Endothelial cell of umbilical vein (primary cell): ENCODE data around the gene NIN.

Source experiments
- EZH2 ChIP-seq: IDR thresholded peaks from 2 replicates; pipeline ENCODE4 v1.6.1; 2012; ENCODE audit warnings: borderline replicate concordance, low read depth, mild to moderate bottlenecking, moderate library complexity, low read length, inconsistent platforms; ENCODE audit not compliant: severe bottlenecking
- JUN ChIP-seq: IDR thresholded peaks from 2 replicates; pipeline ENCODE4 v1.6.1; 2011; ENCODE audit warnings: borderline replicate concordance, low read depth; ENCODE audit not compliant: insufficient read length, insufficient read depth
- POLR2A ChIP-seq: IDR thresholded peaks from 2 replicates; pipeline ENCODE4 v1.6.1; 2012; ENCODE audit warnings: low read depth, mild to moderate bottlenecking, control low read depth, low read length
- POLR2AphosphoS5 ChIP-seq: IDR thresholded peaks from 2 replicates; pipeline ENCODE4 v1.6.1; 2012; ENCODE audit warnings: low read depth, mild to moderate bottlenecking, control low read depth, low read length, moderate library complexity; ENCODE audit not compliant: insufficient read depth
- TF ChIP-seq, protein P1 (sequence below), 2 donors: IDR thresholded peaks; 1 replicate in 1 of 2; 2 replicates in 1 of 2; pipeline ENCODE4 v1.5.1; 2011; ENCODE audit warnings: low read length in 2 of 2, mild to moderate bottlenecking in 2 of 2, moderate library complexity in 2 of 2, control low read depth in 1 of 2, inconsistent platforms in 1 of 2, low read depth in 1 of 2; ENCODE audit not compliant: insufficient read depth in 1 of 2; ENCODE audit errors: extremely low read depth in 1 of 2
- TF ChIP-seq, protein P2 (sequence below): IDR thresholded peaks from 2 replicates; pipeline ENCODE4 v1.6.1; 2011; ENCODE audit not compliant: insufficient read depth, insufficient read length

DNA sequence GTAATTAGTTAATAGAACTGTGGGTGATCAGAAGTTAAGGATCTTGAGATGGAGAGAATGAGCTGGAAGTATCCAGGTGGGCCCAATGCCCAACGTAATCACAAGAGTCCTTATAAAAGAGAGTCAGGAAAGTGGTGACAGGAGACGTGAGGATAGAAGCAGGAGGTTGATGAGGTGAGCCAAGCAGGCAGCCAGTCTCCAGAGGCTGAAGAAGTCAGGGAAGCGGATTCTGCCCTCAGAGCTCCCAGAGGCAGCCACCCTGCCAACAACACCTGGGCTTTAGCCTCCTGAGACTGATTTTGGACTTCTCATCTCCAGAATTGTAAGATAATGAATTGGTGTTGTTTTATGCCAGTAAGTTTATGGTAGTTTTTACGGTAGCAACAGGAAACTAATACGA is 152.8 kb downstream of the NIN start:
- TF ChIP-seq POLR2A: no peak
- no peak for TF ChIP-seq EZH2
- TF ChIP-seq POLR2AphosphoS5: no peak
- TF ChIP-seq, protein P1, sequence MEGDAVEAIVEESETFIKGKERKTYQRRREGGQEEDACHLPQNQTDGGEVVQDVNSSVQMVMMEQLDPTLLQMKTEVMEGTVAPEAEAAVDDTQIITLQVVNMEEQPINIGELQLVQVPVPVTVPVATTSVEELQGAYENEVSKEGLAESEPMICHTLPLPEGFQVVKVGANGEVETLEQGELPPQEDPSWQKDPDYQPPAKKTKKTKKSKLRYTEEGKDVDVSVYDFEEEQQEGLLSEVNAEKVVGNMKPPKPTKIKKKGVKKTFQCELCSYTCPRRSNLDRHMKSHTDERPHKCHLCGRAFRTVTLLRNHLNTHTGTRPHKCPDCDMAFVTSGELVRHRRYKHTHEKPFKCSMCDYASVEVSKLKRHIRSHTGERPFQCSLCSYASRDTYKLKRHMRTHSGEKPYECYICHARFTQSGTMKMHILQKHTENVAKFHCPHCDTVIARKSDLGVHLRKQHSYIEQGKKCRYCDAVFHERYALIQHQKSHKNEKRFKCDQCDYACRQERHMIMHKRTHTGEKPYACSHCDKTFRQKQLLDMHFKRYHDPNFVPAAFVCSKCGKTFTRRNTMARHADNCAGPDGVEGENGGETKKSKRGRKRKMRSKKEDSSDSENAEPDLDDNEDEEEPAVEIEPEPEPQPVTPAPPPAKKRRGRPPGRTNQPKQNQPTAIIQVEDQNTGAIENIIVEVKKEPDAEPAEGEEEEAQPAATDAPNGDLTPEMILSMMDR (IDR thresholded peaks at IDR 0.05; ENCODE audit: extremely low read depth in 1 of 2, insufficient read depth in 1 of 2, low read depth in 1 of 2, low read length in 2 of 2): no peak
- TF ChIP-seq JUN: no peak
- TF ChIP-seq, protein P2, sequence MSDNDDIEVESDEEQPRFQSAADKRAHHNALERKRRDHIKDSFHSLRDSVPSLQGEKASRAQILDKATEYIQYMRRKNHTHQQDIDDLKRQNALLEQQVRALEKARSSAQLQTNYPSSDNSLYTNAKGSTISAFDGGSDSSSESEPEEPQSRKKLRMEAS: no peak
